HG02885 (cell line): ENCODE results near the gene NOL6.
"Not testable (repeated sequence)": the region's sequence is repeated elsewhere in the genome, so short reads cannot be mapped to it uniquely, and the experiment has no call there.

ENCODE experiments used
- ATAC-seq: cut with Tn5 transposase; IDR thresholded peaks from one replicate; pipeline ENCODE4 v1.9.1; 2021; ENCODE audit warnings: mild to moderate bottlenecking; ENCODE audit not compliant: unreplicated experiment, poor library complexity

NOL6 gene

DNA sequence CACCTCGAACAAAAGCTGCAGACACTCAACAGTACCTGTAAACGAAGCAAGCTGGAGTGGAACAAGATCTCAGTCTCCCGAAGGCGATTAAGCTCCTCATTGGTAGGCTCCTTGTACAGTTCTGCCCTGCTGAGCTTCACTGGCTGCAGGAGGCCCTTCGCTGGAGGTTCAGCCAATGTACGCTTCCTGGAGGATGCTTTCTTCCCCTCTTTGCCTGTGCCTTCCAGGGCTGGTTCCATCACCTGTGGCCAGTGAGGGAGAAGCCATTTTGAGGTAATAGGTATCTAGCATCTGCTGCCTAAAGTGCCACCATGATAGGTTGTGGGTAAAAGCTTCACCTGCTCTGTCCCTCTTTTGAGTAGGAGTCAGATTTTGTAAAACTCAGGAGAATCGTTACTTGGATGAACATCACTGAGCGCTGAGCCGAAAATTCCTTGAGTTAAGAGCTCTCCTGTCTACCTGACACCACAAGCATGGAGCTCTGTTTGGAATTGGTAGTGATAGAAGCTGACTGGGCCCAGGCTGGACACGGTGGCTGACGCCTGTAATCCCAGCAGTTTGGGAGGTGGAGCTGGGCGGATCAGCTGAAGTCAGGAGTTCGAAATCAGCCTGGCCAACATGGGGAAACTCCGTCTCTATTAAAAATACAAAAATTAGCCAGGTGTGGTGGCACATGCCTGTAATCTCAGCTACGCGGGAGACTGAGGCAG is 1.4 kb downstream of the NOL6 start:
- ATAC-seq = no peak

DNA sequence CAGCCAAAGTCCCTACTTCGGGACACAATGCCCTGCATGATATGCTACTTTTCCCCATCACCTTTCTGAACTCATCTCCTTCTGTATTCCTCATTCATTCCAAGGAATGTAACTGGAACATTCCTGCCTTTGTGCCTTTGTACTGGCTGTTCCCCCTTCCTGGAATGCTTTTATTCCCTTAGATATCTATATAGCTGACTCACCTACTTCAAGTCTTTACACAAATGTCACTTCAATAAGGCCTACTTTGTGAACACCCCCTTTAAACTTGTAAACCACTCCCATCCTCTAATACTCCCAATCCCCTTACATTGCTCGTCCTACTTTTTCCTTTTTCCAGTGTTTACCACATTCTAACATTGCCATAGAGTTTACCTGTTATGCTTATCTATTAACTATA is 2.4 kb downstream of the NOL6 start:
- ATAC-seq = no peak

DNA sequence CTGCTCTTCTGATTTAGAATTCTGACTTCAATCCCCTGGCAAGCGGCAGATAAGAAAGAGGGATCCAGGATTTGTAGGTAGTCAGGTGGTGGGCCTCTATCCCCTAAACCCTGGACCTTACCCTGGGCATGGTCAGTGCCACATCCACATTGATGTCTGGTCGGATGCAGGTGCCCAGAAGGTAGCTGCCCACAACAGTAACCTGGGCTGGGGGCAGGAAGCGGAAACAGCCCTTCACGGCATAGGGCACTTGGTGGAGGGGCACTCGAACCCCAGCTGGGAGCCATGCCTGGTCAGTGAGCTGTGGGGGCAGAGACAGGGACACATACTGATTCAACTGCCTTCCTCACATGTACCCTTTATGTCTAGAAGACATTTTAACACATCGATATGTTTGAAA is 3.8 kb downstream of the NOL6 start:
- no peak for ATAC-seq

DNA sequence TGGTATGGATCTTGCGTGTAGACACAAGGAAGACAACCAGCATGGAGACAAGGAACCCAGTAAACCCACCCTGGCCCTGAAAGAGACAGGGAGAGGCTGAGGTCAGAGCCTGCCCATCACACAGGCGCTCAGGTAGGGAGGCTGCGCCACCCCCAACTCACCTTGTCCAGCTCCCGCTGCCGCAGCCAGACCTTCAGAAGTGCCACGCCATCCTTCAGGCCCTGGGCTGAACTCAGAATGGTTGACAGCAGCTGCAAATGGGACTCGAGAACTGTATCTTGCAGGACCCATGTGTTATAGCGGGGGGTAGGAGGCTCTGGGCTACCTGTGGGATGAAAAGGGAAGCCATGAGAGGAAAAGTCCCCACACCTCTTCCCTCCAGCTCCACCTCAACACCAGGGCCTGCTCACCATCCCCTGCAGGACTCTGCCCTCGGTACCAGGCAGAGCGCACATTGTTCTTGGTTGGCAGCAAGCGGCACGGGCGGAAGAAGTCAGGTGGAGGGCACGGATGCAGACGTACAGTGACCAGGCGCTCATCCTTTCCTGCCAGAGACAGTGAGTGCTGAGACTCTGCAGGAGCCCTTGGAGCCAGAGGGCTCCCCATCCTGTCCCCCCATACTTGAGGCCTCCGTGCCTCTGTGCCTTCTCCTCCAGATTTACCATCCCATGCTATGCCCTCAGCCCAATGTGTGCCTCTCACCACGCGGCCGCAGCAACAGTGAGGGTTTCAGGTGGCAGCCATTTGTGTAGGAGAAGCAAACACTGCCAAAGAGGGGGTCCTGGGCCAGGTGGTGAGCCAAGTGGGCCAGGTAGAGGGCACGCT is 4.7 kb downstream of the NOL6 start:
- ATAC-seq = no peak

DNA sequence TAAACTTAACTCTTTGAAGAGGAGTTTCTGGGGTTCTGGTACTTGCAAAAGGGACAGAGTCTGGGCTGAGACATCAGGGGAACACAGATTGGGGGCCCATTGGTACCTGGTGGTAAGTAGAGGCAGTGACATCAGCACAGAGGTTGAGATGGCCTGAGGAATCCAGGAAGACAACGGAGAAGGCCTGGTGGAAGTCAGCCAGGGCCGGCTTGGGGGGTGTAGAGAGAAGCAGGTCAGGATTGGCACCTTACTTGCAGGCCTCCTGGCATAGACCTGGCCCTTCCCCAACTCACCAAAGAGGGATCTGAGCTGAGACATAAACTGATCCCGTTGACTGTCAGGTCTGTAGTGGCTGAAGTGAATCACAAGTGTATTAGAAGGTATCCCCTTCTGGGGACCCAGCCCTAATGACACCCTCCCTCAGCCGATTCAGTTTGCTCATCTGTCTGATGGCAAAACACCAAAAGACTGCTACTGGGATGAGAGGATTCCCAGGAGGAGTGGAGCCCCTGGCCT is 5.5 kb downstream of the NOL6 start:
- ATAC-seq = no peak

DNA sequence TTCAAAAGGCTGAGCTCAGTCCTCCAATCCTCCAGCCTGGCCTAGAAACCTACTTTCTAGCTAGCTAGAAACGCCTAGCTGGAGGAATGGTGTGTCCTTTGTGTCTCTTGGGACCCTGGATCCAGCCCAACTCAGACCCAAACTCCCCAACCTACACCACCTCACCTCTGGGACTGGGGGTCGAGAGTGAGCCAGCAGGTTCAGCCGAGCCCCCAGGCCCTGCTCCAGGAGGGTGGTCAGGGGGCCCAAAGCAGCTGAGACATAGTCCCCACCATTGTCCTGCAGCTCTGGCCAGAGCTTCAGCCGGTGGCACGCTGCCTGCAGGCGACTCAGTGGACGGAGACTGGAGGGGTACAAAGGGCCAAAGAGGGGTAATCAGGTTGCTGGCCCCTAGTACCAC is 6.2 kb downstream of the NOL6 start:
- ATAC-seq = no peak

DNA sequence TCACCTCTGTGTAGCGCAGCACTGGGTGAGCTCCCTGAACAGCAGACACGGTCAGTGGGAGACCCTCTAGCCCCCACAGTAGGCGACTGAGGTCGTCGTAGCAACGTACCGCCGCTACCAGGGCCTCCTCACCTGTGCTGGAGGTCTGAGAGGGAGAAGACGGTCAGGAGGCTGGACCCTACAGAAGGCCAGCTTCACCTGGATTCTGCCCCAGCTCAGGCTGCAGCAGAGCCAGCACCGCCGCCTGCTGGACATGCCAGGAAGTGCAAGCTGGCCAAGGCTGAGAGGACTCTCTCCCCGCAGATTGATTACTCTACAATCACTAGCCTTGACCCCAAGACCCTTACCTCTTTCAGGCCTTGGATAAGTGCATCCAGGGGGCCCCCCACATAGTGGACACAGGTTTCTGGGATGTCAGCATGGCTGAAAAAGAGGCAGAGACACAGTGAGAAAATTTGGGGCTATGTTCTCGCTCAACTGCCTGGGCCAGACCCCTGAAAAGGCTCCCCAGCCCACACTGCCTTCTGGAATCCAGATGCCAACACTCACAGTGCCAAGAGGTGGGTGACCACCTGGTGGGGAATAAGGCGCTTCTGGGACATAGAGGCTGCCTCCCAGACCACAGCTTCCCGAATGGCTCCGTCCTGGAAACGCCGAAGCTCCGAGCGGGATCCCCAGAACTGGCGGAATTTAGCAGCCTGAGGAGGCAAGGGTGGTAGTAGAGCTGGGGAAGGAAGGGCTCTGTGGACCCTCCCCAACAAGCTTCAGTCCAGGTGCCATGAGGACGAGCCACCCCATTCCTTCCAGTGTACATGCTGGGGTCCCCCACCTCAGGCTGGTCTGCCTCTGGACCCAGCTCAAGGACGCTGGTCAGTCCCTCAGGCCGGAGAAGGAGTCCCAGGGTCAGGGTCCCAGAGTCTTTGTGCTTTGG is 6.9 kb downstream of the NOL6 start:
- peak; percentile 57 for ATAC-seq

DNA sequence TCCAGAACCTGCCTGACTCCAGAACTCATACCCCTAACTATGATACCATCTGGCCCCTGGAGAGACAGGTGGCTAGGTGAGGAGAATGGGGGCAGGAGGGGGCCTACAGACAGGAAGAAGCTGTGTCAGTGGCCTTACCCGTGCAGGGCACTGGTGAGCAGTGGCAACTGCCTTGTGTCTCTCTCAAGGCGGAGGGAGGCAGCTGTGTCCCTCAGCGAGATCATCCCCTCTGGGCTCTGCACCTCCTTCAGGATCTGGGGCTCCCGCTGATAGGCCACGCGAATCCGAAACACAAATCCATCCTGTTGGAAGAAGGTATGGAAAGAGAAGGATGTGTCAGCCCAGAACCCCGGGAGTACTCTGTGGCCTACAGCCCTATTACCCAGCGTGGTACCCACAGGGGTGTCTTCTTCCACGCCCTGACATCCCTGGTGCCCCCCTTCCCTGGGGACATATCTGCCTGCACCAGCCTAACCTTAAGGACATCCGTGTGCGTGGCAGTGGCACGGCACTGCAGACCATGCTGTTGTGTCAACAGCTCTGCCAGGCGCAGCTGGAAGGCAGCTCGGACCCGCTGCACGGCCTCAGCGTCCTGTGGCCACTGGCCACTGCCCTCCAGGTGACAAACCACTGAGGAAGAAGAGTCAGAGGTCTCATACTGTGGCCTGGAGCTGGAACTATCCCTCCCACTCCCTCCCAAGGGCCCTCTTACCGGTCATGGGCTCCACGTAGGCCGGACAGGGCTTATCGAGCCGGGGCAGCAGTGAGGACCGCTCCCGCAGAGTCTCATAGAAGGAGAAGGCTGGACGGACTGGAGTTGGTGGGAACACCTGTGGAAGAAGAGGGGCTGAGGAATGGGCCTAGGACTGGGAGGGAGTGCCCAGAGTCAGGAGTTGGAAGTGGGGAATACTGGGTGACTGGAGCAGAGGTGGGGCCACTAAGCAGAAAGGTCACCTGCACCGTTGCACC is 7.8 kb downstream of the NOL6 start:
- ATAC-seq = no peak

DNA sequence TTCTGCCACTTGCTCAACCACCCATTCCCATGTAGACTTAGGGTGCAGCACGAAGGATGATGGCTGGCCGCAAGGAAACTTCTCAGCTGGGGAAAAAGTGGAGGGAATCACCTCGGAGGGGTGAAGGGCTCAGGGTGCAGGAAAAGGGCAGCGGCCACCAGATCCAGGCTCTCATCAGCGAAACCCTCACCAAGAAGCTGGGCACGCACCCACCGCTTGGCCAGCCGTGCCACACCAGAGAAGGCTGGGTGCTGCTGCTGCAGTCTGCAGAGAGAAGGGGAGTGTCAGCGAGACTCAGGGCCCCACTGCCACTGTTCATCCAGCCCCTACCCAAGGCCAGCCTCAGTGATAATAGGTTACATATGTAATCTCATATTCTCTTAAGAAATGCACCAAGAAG is 8.6 kb downstream of the NOL6 start:
- no peak for ATAC-seq

DNA sequence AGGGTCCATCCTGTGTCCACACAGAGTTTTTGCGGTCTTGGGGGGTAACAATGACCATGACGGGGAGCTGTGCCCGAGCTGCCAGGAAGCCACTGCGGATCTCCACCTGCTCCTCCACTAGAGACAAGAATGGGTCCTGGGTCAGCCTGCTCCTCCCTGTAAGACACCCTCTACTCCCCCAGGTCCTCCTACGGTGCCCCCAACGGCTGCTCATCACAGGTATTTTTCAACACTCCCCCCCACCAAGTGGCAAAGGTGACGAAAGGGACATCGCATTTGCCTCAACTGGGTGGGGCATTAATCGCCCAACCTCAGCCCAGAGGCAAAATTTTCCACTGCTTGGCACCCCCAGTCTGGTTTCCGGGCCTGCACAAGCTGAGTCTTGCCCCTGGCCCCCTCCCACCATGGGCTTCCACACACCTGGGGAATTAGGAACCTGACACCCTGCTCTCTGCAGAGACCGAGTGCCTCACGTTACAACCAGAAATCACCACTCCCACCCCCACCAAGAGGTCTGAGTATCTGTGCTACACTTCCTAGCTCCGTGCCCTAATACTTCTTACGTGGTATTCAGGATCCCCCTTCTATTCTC is 9.6 kb downstream of the NOL6 start:
- ATAC-seq = no peak

DNA sequence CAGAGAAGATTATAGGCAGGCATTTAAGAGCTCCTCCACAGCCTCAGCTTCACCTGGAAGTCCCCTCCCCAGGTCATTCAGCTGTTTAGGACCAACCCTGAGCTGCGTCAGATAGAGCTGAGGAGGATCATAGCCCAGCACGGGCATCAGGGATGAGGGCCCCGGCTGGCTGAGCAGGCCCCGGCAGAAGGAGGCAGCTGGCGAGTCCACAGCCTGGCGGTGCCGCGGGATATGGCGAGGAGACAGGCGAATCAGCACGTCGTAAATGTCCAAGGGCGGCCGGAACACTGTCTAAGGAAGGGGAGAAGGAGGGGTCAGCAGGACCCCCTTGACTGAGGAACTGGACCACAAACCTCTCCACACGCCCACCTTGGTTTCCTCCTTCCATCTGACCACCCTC is 10.6 kb downstream of the NOL6 start:
- ATAC-seq = no peak

DNA sequence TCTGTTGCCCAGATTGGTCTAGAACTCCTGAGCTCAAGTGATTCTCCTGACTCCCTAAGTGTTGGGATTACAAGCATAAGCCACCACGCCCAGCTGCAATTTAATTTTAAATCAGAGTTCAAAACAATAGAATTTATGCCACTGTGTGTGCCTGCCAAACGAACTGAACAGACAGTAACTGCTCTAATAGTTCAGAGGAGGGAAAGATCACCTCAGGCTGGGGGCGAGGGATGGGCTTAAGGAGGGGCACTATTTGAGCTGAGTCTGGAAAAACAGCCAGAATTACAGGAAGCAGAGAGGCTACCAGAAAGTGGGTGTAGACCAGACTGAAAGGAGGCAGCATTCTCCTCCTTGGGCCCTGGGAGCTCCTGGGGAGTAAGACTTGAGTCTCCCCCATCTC is 12.2 kb downstream of the NOL6 start:
- no peak for ATAC-seq

DNA sequence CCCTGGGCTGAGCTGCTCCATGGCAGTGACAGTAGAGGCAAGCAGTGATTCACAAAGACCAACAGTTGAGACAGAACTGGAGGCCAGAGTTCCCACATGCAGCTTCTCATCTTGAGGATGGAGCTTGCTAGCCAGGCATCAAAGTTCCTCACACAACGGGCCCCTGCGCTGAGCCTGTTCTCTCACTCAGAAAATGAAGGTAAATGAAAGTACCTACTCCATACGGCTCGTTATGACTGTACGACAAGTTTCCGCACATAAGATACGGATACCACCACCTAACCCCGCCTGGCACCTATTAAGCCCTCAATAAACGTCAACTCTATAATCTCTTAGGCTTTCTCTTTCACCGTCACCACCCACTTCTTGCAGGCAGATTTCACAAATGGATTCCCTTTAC is 12.9 kb downstream of the NOL6 start:
- ATAC-seq = no peak

DNA sequence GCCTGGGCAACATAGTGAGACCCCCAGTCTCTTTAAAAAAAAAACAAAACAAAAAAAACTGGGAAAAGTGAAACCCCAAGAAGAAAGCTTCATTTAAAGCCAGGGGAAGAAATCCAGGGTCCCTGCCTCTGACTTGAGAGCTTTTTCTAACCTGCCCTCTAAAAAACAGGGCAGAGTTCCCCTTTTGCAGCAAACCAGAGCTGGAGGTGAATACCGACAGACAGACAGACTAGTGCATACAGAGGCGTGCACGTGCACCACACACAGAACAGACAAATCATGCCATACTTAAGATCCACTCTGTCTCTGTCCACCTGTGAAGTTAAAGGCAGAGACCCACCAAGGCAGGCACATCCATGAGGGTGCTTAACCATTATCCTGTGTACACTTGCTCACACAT is 14.6 kb downstream of the NOL6 start:
- no peak for ATAC-seq

DNA sequence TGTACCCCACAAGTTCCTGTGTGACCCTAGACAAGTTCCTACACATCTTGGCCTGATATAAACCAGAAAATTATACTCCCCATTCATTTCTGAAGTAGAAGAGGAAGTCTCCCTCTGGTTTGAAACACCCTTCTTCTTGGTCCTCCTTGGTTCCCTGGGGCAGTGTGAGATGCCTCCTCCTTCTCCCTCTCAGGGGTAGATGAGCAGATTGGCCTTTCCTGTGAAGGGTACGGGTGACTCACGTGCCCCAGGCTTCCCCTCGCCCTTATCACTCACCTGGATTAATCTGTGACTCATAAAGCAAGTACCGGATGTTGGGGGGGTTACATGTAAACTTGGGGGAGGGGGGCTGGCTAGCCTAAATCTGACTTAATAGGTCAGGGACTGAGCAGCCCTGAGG is 15.3 kb downstream of the NOL6 start:
- no peak for ATAC-seq

DNA sequence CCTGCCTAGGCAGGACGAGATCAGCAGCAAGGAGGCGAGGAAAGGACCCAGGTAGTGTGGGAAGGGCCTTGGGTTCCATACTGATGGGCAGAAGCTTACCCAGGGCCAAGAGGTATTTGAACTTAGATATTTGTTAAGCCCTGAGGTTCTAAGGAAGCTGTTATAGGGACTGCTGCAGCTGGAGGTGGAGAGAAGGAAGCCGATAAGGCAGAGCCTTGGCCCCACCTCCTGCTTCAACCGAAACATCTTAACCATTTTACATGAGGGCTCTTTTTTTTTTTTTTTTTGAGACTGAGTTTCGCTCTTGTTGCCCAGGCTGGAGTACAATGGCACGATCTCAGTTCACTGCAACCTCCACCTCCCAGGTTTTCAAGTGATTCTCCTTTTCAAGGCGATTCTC is 17.8 kb downstream of the NOL6 start:
- ATAC-seq = no peak

DNA sequence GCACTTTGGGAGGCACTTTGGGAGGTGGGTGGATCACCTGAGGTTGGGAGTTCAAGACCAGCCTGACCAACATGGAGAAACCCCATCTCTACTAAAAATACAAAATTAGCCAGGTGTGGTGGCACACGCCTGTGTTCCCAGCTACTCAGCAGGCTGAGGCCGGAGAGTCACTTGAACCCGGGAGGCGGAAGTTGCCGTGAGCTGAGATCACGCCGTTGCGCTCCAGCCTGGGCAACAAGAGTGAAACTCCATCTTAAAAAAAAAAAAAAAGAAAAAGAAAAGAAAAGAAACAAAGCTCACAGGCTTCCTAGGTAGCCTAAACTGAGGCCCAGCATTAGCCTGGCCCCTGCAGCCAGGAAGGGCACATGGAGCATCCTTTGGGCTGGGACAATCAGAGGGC is 18.3 kb downstream of the NOL6 start:
- ATAC-seq = not testable (repeated sequence)

DNA sequence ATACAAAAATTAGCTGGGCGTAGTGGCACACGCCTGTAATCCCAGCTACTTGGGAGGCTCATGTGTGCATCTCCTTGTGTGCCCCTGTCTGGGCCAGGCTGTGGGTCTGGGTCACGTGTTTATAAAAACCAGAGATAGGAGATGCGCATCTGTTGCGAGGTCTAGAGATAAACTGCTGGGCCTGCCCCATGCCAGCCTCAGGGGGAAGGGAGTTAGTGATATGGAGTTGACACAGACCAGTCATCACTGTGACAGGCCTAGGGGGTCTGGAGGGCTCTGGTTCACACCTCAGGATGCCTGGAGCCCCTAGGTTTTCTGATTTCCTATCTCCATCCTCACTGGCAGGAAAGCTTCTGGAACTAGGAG is 19.1 kb downstream of the NOL6 start:
- not testable (repeated sequence) for ATAC-seq

DNA sequence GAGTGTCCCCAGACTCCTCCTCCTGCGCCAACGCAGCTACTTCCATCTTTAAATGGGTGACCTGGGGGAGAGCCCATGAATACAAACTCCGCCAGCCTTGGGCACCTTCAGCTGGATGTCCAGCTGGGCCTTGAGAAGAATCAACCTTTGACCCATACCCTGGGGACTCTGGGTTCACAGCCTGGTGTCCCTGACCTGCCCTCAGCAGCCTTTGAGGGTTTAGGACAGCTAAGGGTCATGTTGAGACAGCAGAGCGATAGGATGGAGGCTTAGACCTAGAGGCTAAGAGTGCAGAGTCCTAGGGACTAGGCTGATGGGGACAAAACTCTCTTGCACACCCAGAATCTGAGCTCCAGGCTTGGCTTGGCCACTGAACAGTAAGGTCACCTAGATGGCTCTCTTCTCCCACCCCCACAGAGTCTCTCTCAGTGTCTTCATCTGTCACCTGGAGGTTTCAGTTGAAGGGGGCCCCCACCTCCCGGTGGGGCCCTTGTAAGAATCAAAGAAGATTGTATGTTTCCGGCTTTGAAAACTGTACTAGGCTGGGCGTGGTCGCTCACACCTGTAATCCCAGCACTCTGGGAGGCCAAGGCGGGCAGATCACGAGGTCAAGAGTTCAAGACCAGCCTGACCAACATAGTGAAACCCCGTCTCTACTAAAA is 19.6 kb downstream of the NOL6 start:
- peak; percentile 56 for ATAC-seq
